HG03039 (cell line): ENCODE results near the gene DDX51.
"Not testable (repeated sequence)": the region's sequence is repeated elsewhere in the genome, so short reads cannot be mapped to it uniquely, and the experiment has no call there.

Experiments used
- ATAC-seq: cut with Tn5 transposase; IDR thresholded peaks from one replicate; pipeline ENCODE4 v1.9.1; 2021; ENCODE audit warnings: mild to moderate bottlenecking, moderate library complexity; ENCODE audit not compliant: unreplicated experiment

DDX51 gene

DNA sequence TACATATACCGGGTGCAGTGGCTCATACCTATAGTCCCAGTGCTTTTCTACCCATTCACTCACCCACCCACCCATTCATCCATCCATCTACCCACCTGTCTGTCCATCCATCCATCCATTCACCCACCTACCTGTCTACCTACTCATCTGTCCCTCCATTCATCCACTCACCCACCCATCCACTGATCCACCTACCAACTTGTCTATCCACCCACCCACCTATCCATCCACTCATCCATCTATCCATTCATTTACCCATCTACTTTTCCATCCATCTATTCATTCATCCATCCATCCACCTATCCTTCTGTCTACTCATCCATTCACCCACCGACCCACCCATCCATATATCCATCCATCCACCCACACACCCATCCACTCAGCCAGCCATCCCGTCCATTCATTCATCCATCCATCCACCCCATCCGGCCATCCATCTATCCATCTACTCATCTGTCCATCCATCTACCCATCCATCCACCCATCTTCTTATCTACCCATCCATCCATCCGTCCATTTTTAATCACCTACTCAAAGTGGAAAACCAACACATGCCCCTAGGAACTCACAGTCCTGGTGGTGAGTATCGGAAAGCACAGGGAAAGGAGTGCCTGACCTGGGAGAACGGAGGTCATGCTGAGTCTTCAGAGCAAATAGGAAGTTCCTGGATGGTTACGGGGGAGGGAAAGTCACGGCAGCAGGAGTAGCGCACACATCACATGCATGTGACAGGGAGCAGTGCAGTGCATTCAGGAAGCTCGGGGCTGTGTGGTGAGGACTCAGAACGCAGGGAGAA lies 20.0 kb downstream of the DDX51 start:
- ATAC-seq, result no peak

DNA sequence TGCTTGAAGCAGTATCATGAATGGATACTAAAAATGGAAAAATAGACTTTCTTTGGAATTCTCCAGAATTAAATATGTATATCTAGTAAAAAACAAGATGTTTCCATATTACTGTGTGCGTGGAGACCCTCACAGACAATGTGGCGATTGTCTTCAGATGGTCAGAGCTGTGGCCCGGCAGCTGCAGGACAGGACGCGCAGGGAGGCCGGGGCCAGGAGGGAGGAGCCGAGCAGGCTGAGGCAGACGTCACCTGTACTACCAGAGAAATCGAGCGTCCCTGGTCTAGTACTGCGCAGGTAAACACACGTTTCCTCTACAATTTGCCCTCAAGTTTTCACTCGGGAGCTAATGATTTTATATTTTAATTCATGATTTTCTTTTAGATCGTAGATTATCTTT lies 22.8 kb downstream of the DDX51 start:
- no peak for ATAC-seq

DNA sequence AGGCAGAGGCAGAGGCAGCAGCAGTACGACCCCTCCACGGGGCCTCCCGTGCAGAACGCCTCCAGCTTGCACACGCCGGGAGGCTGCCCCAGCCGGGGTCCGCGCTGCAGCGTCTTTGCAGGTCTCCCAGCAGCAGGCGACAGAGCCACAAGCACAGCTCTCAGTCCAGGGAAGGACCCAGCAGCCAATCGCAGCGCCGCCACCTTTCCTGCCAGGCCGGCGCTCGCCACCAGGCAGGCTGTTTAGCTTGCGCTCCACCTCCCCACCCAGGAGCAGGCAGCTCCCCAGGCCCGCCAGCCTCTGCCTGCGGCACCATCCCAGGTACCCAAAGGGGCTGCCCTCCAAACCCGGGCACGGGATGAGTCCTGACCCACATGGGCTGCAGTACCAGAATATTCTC lies 25.2 kb downstream of the DDX51 start:
- no peak for ATAC-seq

- no peak for ATAC-seq
Measured at GRCh38 chr12:132117558-132117875, 26.6 kb downstream of the DDX51 start.

DNA sequence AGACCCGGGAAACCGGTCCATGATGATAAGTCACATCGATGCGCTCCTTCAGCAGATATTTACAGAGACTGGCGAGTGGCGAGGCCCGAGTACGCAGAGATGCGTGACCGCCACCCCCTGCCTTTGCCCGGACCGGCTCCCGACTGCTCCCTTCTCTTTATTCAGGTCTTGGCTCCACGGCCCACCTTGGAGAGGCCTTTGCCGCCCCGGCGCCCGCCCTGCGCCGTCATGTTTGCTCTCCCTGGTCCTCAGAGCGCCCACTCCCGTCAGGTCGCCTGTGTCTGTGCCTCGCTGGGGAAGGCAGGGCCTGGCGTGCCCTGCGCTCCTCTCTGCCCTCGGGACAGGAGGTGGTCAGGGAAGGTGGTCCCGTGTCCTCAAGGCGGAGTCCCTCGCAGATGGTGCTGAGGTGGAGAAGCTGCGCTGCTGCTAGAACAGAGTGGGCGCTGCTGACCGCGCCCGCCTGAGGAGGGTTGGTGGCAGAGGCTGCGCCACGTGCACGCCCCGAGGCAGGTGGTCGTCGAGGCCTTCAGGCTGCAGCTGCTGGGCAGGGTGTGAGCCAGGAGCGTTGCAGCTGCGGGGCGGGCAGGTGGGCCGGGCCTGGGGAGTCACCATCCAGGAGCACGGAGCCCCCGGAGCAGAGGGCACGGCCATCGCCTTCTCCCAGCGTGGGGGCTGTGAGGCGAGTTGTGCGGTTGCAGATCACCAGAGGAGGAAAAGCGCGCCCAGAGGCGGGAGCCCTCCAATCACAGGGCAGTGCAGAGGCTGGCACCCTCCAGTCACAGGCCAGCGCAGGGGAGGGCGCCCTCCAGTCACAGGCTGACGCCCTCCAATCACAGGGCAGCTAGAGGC lies 27.2 kb downstream of the DDX51 start:
- ATAC-seq, result no peak

DNA sequence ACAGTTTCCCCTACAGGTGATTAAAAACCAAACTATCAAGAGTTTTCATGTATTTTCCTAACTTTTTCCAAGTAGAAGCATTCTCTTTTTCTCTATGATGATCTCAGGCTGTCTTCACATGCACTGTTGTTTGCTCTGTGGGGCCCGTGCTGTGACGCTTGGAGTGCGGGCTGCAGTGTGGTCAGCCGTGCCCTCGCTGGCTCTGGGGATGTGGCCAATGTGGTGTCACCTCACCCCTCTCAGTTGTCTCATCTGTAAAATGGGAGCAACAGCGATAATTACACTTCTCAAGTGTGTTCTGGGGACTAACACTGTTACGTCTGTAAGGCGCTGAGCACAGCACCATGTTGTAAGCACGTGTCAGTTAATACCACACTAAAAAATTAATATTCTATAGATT lies 28.6 kb downstream of the DDX51 start:
- no peak for ATAC-seq

- ATAC-seq, result no peak
Measured at GRCh38 chr12:132114667-132115066, 29.5 kb downstream of the DDX51 start.

DNA sequence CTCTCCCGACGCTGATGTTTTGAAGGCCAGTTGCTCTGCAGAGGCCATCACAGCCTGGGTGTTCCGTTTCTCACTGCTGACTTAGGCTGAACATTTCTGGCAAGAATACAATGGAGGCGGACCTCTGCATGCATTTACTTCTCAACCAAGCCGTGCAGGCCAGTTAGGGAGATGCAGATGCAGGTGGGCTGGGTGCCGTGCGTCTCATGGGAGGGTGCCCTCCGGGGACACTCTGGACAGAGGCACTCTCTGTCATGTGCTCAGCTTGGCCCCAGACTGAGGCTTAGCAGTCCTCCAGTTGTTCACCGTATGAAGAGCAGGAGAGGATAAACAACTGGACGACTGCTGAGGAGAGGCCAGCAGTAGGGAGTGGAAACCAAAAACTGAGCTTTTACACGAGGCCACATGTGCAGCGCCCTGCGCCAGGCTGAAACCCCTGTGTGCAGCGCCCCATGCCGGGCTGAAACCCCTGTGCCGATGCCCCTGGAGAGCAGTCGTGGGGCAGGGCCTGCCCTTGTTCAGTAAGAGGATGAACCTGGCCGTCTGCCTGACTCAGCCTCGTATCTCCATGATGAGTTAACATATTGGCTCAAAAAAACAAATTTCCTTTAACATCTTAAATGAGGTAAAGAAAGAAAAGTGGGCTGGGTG lies 32.3 kb downstream of the DDX51 start:
- ATAC-seq, result no peak

- ATAC-seq, result no peak
Measured at GRCh38 chr12:132110677-132111076, 33.4 kb downstream of the DDX51 start.

DNA sequence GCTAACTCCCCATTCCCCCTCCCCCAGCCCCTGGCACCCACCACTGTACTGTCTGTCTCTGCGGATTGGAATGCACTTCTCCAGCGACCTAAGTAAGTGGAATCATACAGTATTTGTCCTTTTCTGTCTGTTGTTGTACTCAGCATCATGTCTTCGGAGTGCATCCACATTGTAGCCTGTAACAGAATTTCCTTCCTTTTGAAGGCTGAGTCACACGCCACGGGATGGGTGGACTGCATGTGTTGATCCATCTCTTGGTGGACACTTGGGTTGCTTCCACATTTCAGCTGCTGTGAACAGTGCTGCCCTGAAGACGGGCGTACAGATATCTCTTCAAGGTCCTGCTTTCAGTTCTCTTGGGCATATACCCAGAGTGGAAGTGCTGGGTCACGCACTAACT lies 34.4 kb downstream of the DDX51 start:
- ATAC-seq, result no peak

DNA sequence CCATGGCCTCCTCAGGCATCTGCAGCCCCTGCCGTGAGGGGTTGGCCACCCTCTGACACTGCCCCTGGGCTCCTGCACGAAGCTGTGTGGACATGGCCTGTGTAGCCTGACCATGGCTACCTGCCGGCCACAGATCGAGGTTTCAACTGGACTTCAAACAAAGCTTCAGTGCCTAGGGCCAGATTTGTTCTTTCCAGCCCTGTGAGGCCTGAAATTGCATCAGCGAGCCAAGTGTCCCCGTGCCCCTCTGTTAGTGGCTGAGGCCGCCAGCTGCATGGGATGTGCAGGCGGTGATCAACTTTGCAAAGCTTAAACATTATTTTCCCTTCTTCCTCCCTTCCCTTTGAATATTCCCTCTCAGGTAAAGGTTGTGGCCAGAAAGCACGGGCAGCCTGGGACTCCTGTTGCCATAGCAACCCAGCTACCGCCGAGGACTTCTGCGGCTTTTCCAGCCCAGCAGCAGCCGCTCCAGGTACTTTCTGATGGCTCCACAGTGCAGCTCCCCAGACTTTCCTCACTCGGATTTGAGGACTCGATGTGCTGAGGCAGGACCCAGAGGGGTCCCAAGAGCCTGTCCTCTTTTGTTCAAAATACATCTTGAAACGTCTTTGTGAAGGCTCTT lies 35.8 kb downstream of the DDX51 start:
- no peak for ATAC-seq

GRCh38 chr12:132106921-132107320 lies 37.2 kb downstream of the DDX51 start:
- no peak for ATAC-seq

- no peak for ATAC-seq
Measured at GRCh38 chr12:132105467-132105866, 38.7 kb downstream of the DDX51 start.

GRCh38 chr12:132103542-132104308 lies 40.4 kb downstream of the DDX51 start:
- no peak for ATAC-seq

GRCh38 chr12:132103072-132103471 lies 41.0 kb downstream of the DDX51 start:
- ATAC-seq, result not testable (repeated sequence)

DNA sequence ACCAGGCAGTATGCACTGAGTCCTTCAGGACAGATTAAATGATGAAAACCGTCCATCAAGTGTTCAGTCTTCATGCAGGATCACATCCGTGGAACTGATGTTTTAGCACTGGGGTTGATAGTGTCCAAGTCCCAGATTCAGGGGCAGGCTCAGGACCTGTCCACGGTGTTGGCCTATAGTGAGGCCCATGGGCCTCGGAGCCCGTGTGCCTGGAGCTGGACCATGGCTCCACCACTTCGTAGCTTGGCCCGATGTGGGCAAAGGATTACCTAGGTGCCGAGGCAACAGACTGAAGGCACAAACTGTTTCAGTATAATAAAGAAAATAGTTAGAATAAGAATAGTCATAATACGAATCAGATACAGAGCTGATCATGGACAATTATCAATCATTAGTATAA lies 41.8 kb downstream of the DDX51 start:
- no peak for ATAC-seq

GRCh38 chr12:132100306-132101065 lies 43.6 kb downstream of the DDX51 start:
- no peak for ATAC-seq

- ATAC-seq, result no peak
Measured at GRCh38 chr12:132099739-132100138, 44.4 kb downstream of the DDX51 start.

GRCh38 chr12:132095520-132096409 lies 48.4 kb downstream of the DDX51 start:
- ATAC-seq, result no peak
